ENCODE data around the gene FAM136A. TPM values are rescaled to one million over a fixed set of nuclear protein-coding genes. Genes with fewer than 3 reads are reported as not detected.
A peak's percentile ranks its signal among the peaks of the same experiment; 100 is the strongest.

Gene FAM136A
- total and polyA plus RNA-seq, 2 of the 13 experiments (the other 11 are each of a cell fraction or from before 2014, with no cell fraction given), result 77.8 to 126 TPM

DNA sequence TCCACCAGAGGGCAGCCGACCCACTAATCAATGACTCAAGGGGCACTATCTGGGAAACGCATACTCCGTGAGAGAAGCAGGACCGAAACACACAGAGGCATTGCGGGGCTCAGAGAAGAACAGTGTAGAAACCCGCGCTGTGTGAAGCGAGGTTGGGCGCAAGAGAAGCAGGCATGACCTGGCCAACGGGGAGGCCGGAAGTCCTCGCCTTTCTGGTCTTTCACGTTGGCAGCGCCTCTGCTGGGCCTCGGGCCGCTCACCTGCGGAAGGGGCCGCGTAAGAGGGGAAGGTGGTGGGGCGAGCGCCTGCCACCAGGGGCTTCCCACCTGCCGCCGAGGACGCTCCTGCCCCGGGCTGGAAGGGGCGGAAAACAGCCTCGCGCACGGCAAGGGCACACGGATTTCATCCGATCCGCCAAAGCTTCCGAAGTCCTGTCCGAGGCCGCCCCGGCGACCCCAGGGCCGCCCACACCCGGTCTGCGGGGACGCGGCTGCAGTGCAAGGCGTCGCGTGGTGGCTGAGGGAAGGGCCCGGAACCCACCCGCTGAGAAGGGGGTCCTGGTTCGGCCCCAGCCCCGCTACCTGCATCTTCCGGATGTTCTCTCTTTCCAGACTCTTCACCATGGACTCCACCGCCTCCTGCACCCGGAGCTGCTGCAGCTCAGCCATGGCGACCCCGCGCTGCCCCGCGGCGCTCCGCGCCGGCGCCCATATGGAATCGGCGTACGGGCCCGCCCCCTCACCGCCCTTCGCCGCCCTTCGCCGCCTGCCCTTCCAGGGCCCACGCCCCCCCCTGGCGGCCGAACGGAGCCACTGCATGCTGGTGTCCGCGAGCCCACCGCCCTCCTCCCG, at the start of gene FAM136A (continued):
- TF ChIP-seq, protein P1, sequence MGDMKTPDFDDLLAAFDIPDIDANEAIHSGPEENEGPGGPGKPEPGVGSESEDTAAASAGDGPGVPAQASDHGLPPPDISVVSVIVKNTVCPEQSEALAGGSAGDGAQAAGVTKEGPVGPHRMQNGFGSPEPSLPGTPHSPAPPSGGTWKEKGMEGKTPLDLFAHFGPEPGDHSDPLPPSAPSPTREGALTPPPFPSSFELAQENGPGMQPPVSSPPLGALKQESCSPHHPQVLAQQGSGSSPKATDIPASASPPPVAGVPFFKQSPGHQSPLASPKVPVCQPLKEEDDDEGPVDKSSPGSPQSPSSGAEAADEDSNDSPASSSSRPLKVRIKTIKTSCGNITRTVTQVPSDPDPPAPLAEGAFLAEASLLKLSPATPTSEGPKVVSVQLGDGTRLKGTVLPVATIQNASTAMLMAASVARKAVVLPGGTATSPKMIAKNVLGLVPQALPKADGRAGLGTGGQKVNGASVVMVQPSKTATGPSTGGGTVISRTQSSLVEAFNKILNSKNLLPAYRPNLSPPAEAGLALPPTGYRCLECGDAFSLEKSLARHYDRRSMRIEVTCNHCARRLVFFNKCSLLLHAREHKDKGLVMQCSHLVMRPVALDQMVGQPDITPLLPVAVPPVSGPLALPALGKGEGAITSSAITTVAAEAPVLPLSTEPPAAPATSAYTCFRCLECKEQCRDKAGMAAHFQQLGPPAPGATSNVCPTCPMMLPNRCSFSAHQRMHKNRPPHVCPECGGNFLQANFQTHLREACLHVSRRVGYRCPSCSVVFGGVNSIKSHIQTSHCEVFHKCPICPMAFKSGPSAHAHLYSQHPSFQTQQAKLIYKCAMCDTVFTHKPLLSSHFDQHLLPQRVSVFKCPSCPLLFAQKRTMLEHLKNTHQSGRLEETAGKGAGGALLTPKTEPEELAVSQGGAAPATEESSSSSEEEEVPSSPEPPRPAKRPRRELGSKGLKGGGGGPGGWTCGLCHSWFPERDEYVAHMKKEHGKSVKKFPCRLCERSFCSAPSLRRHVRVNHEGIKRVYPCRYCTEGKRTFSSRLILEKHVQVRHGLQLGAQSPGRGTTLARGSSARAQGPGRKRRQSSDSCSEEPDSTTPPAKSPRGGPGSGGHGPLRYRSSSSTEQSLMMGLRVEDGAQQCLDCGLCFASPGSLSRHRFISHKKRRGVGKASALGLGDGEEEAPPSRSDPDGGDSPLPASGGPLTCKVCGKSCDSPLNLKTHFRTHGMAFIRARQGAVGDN (CRISPR knock-in tag; IDR thresholded peaks at IDR 0.05), result peak; percentile 99
- peak; percentile 73 for TF ChIP-seq SALL2 (CRISPR knock-in tag; IDR thresholded peaks at IDR 0.05)
- TF ChIP-seq, protein P2, sequence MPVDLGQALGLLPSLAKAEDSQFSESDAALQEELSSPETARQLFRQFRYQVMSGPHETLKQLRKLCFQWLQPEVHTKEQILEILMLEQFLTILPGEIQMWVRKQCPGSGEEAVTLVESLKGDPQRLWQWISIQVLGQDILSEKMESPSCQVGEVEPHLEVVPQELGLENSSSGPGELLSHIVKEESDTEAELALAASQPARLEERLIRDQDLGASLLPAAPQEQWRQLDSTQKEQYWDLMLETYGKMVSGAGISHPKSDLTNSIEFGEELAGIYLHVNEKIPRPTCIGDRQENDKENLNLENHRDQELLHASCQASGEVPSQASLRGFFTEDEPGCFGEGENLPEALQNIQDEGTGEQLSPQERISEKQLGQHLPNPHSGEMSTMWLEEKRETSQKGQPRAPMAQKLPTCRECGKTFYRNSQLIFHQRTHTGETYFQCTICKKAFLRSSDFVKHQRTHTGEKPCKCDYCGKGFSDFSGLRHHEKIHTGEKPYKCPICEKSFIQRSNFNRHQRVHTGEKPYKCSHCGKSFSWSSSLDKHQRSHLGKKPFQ (CRISPR knock-in tag; IDR thresholded peaks at IDR 0.05; ENCODE audit: insufficient replicate concordance), result peak; percentile 71
- TF ChIP-seq, protein P3, sequence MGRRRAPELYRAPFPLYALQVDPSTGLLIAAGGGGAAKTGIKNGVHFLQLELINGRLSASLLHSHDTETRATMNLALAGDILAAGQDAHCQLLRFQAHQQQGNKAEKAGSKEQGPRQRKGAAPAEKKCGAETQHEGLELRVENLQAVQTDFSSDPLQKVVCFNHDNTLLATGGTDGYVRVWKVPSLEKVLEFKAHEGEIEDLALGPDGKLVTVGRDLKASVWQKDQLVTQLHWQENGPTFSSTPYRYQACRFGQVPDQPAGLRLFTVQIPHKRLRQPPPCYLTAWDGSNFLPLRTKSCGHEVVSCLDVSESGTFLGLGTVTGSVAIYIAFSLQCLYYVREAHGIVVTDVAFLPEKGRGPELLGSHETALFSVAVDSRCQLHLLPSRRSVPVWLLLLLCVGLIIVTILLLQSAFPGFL (CRISPR knock-in tag; IDR thresholded peaks at IDR 0.05), result peak; percentile 97; the same call in 1 of the 2 replicates
- TF ChIP-seq MTA3 (CRISPR knock-in tag; IDR thresholded peaks at IDR 0.05), result no peak
- TF ChIP-seq, protein P4, sequence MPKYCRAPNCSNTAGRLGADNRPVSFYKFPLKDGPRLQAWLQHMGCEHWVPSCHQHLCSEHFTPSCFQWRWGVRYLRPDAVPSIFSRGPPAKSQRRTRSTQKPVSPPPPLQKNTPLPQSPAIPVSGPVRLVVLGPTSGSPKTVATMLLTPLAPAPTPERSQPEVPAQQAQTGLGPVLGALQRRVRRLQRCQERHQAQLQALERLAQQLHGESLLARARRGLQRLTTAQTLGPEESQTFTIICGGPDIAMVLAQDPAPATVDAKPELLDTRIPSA (CRISPR knock-in tag; IDR thresholded peaks at IDR 0.05; ENCODE audit: borderline replicate concordance), result no peak
- TF ChIP-seq ZFP62 (CRISPR knock-in tag; IDR thresholded peaks at IDR 0.05), result peak; percentile 87; the same call in 1 of the 2 replicates
- TF ChIP-seq ZNF263 (CRISPR knock-in tag; IDR thresholded peaks at IDR 0.05), result no peak
- TF ChIP-seq, protein P5, sequence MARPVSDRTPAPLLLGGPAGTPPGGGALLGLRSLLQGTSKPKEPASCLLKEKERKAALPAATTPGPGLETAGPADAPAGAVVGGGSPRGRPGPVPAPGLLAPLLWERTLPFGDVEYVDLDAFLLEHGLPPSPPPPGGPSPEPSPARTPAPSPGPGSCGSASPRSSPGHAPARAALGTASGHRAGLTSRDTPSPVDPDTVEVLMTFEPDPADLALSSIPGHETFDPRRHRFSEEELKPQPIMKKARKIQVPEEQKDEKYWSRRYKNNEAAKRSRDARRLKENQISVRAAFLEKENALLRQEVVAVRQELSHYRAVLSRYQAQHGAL (CRISPR knock-in tag; IDR thresholded peaks at IDR 0.05; ENCODE audit: not compliant biosample characterization), result peak; percentile 39
- no peak for TF ChIP-seq NONO (IDR thresholded peaks at IDR 0.05)
- peak; percentile 62 for TF ChIP-seq NONO (CRISPR knock-in tag; conservative IDR thresholded peaks at IDR 0.05)
- no peak; the same call in 1 of the 2 replicates for TF ChIP-seq ZNF101 (CRISPR knock-in tag; IDR thresholded peaks at IDR 0.05; ENCODE audit: borderline replicate concordance, low read depth)
- peak; percentile 93 for TF ChIP-seq ZNF891 (CRISPR knock-in tag; IDR thresholded peaks at IDR 0.05)
- no peak for TF ChIP-seq PCBP1 (IDR thresholded peaks at IDR 0.05; ENCODE audit: borderline replicate concordance, low read depth, low read length)
- peak; percentile 75; the same call in 1 of the 2 replicates for TF ChIP-seq MIXL1 (CRISPR knock-in tag; IDR thresholded peaks at IDR 0.05)
- 0 out of 2 replicates have a peak, but pooled peaks have one; percentile 12 for TF ChIP-seq ZNF253 (CRISPR knock-in tag; IDR thresholded peaks at IDR 0.05; ENCODE audit: borderline replicate concordance)
- TF ChIP-seq CENPT (CRISPR knock-in tag; IDR thresholded peaks at IDR 0.05; ENCODE audit: low read depth), result 0 out of 2 replicates have a peak, but pooled peaks have one; percentile 48
- peak; percentile 96 for TF ChIP-seq AGO2 (optimal IDR thresholded peaks at IDR 0.05; ENCODE audit: low read depth, low read length)

Measured in HepG2 (cell line).